Activated B cell treated with CpG ODN at 0.5 μM for 24 hours (primary cell): ENCODE results near the gene HSBP1. TPM values are rescaled to one million over a fixed set of nuclear protein-coding genes. Genes with fewer than 3 reads are reported as not detected.

Source experiments
- ATAC-seq: fragments of 200-7000 bp; cut with Tn5 transposase; one replicate; pipeline ENCODE4 v1.10.0; 2021; ENCODE audit warnings: low read depth, mild to moderate bottlenecking, moderate library complexity
- CTCF ChIA-PET: fragments of 350-600 bp; sonication (Branson Sonifier 250); formaldehyde crosslinking; loops from one replicate; lab custom pipeline; 2021; ENCODE audit warnings: antibody characterized with exemption; lab: Charles Lee
- POLR2A ChIA-PET: fragments of 350-600 bp; sonication (Branson Sonifier 250); formaldehyde crosslinking; loops from one replicate; lab custom pipeline; 2021; ENCODE audit warnings: antibody characterized with exemption; lab: Charles Lee
- DNase-seq: peaks from one replicate; pipeline ENCODE4 v3.0.0; 2022
- H3K27ac Mint-ChIP-seq: one replicate; pipeline ENCODE4 v1.8.0; 2020; ENCODE audit warnings: mixed read lengths
- H3K27me3 Mint-ChIP-seq: one replicate; pipeline ENCODE4 v1.8.0; 2021; ENCODE audit warnings: mixed read lengths
- H3K36me3 Mint-ChIP-seq: one replicate; pipeline ENCODE4 v1.8.0; 2021; ENCODE audit warnings: low read depth, mixed read lengths
- H3K4me1 Mint-ChIP-seq: one replicate; pipeline ENCODE4 v1.8.0; 2021; ENCODE audit warnings: mixed read lengths
- H3K4me3 Mint-ChIP-seq: one replicate; pipeline ENCODE4 v1.8.0; 2020; ENCODE audit warnings: mild to moderate bottlenecking, mixed read lengths
- H3K9me3 Mint-ChIP-seq: one replicate; pipeline ENCODE4 v1.8.0; 2020; ENCODE audit warnings: mixed read lengths
- intact Hi-C: fragments of 100-400 bp; cut with micrococcal nuclease; formaldehyde crosslinking; loops from one replicate; pipeline ENCODE4 v1.15.1; 2024
- total RNA-seq: library from RNA; stranded (reverse); gene quantifications from 2 replicates; pipeline ENCODE4 v1.2.3, GENCODE V29; 2022
- TF ChIP-seq, protein P1 (sequence below): fragments of 200-600 bp; IDR thresholded peaks from one replicate; pipeline ENCODE4 v1.8.0; 2022; ENCODE audit warnings: antibody characterized with exemption, mild to moderate bottlenecking

HSBP1 gene
- total RNA-seq, 1 donor from 2014 or later: 54.0 TPM

- POLR2A ChIA-PET: no interaction called here
- no peak overlapping the region for H3K4me3 Mint-ChIP-seq
- H3K36me3 Mint-ChIP-seq: peaks cover 9% of the 10 kb centered on the region
- no peaks in the 10 kb centered on the region for H3K27me3 Mint-ChIP-seq
- CTCF ChIA-PET: no interaction called here
- intact Hi-C loops: no loop called here
- H3K9me3 Mint-ChIP-seq: peaks cover 4% of the 10 kb centered on the region
- DNase-seq (no peak), ATAC-seq (no peak)
- no peaks in the 10 kb centered on the region for H3K4me1 Mint-ChIP-seq
- no peak overlapping the region for H3K27ac Mint-ChIP-seq
- TF ChIP-seq, protein P1, sequence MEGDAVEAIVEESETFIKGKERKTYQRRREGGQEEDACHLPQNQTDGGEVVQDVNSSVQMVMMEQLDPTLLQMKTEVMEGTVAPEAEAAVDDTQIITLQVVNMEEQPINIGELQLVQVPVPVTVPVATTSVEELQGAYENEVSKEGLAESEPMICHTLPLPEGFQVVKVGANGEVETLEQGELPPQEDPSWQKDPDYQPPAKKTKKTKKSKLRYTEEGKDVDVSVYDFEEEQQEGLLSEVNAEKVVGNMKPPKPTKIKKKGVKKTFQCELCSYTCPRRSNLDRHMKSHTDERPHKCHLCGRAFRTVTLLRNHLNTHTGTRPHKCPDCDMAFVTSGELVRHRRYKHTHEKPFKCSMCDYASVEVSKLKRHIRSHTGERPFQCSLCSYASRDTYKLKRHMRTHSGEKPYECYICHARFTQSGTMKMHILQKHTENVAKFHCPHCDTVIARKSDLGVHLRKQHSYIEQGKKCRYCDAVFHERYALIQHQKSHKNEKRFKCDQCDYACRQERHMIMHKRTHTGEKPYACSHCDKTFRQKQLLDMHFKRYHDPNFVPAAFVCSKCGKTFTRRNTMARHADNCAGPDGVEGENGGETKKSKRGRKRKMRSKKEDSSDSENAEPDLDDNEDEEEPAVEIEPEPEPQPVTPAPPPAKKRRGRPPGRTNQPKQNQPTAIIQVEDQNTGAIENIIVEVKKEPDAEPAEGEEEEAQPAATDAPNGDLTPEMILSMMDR: no peak
Observed at GRCh38 chr16:83793179-83793578, 14.6 kb upstream of the HSBP1 start.

DNA sequence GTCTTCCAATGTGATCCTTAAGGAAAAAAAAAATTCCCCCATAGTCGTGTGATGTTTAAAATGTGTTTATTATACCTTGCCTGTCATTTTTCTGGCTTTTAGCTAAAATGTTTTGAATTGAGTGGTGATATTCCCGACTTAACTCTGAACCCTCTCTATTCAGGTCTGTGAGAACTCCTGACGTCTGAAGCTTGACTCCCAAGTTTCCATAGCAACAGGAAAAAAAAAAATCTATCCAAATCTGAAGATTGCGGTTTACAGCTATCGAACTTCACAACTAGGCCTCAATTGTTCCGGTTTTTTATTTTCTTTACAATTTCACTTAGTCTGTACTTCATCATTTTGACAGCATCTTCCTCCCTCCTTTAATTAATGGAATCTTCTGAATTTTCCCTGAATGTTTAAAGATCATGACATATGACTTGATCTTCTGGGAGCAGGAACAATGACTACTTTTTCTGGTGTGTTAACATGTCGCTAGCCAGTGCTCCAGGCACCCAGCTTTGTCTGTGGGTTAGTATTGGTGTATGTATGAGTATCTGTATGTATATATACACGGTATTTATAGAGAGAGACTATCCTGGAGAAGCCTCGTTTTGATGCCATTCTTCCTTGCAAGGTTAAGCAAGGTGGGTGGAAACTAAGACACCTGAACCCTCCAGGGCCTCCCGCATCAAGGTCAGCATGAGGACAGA lies 12.8 kb upstream of the HSBP1 start:
- Mint-ChIP-seq H3K4me3 (no peak overlapping the region), H3K9me3 (peaks cover 4% of the 10 kb centered on the region), H3K4me1 (no peaks in the 10 kb centered on the region), H3K36me3 (peaks cover 11% of the 10 kb centered on the region), H3K27ac (no peak overlapping the region), H3K27me3 (no peaks in the 10 kb centered on the region)
- ATAC-seq: no peak
- DNase-seq: no peak
- POLR2A ChIA-PET: interaction anchor here (1.0 kb wide), 1 partner anchor 10 kb away, joined by 4 read pairs; no protein-coding TSS in a partner anchor
- CTCF ChIA-PET: no interaction called here
- intact Hi-C loops: no loop called here
- TF ChIP-seq, protein P1: no peak

GRCh38 chr16:83797013-83797412 lies 10.8 kb upstream of the HSBP1 start:
- ChIA-PET POLR2A (no interaction called here), CTCF (interaction anchor here (1.2 kb wide), 1 partner anchor 10 kb away, joined by 3 read pairs; no protein-coding TSS in a partner anchor)
- DNase-seq (no peak), ATAC-seq (no peak)
- Mint-ChIP-seq H3K36me3 (peaks cover 11% of the 10 kb centered on the region), H3K9me3 (peaks cover 4% of the 10 kb centered on the region), H3K27ac (no peak overlapping the region), H3K27me3 (no peaks in the 10 kb centered on the region), H3K4me3 (no peak overlapping the region), H3K4me1 (peaks cover under 1% of the 10 kb centered on the region)
- intact Hi-C loops: no loop called here
- TF ChIP-seq, protein P1: no peak

- H3K4me1 Mint-ChIP-seq: peaks cover 17% of the 10 kb centered on the region
- no peak overlapping the region for H3K27ac Mint-ChIP-seq
- H3K27me3 Mint-ChIP-seq: no peaks in the 10 kb centered on the region
- no peak overlapping the region for H3K4me3 Mint-ChIP-seq
- TF ChIP-seq, protein P1: no peak
- DNase-seq (no peak), ATAC-seq (no peak)
- H3K9me3 Mint-ChIP-seq: no peaks in the 10 kb centered on the region
- intact Hi-C loops: no loop called here
- H3K36me3 Mint-ChIP-seq: peaks cover 15% of the 10 kb centered on the region
- ChIA-PET CTCF (no interaction called here), POLR2A (no interaction called here)
Observed at GRCh38 chr16:83799336-83799735, 8.4 kb upstream of the HSBP1 start.

DNA sequence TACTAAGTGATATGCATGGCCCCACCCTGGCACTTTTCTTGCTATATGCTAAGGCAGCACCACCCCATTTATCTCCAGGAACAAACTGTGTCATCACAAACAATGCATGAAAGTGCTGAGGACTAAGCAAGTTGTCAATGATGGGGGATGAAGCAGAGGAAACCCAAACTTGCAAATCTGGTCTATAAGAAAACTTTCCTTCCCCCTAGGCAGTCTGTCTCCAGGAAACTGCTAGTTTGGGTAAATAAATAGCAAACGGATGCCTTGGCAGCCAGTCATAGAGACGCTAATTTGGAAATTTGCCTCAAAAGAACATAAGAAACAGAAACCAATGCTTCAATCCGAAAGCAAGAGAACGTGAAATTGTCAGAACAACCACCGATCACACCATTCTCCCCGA lies 5.6 kb upstream of the HSBP1 start:
- TF ChIP-seq, protein P1: no peak
- Mint-ChIP-seq H3K4me3 (peak overlapping the region; percentile 41), H3K36me3 (peaks cover 6% of the 10 kb centered on the region), H3K27ac (peak overlapping the region; percentile 35), H3K27me3 (no peaks in the 10 kb centered on the region), H3K9me3 (peaks cover 2% of the 10 kb centered on the region), H3K4me1 (peaks cover 44% of the 10 kb centered on the region)
- CTCF ChIA-PET: no interaction called here
- no peak for DNase-seq
- intact Hi-C loops: loop anchor here (10.0 kb wide), 2 partner anchors 1223 to 1753 kb away; partner anchors contain the start of gene KIAA0513
- POLR2A ChIA-PET: interaction anchor here (0.5 kb wide), 1 partner anchor 78 kb away, joined by 3 read pairs; no protein-coding TSS in a partner anchor
- ATAC-seq: no peak
